Dermis blood vessel endothelial cell (primary cell): ENCODE results near the gene WARS2. TPM values are rescaled to one million over a fixed set of nuclear protein-coding genes. Genes with fewer than 3 reads are reported as not detected.

ENCODE experiments used
- DNase-seq: peaks from one replicate; pipeline ENCODE4 v3.0.0; 2010
- total RNA-seq: library from RNA; depleted of rRNA; stranded (reverse); fragments of >200 nt; gene quantifications from 2 replicates; pipeline ENCODE4 v1.2.3, GENCODE V29; 2014

The WARS2 gene
- total RNA-seq, 1 donor from 2014 or later = 14.6 TPM

DNA sequence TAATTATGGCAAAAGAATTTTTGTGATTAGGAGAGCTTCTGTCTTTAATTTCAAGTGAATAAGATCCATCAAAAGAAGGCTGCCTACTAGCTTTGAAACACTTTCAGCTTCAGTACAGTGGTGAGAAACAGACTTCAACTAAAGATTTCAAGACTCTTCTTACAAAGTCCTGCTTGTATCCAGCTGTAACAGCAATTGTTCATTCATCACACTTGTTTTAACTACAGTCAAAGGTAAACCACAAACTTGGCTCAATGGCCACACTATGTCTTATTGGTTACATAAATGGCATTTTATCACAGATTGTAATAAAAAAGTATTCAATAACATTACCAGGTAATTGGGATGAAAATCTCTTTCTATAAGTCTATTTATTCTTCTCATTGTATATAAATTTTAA lies 59.2 kb downstream of the WARS2 start:
- DNase-seq = no peak

DNA sequence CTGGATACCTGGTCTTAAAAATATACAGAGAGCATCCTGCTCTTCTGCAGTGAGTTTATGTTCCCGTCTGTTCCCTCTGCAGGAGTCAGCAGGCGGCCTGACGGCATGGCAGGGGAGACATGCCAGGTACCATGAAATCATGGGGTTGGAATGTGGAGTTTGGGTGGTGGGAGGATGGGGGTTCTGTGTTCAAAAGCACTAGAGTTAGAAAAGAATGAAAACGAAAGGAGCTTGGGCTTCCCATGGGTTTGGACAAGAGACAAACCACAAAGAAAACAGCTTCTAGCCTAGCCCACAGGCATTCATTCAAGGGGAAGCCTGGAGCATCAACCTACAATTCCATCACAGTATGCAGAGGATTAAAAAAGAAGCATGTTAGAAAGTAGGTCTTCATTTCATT lies 59.9 kb downstream of the WARS2 start:
- no peak for DNase-seq

DNA sequence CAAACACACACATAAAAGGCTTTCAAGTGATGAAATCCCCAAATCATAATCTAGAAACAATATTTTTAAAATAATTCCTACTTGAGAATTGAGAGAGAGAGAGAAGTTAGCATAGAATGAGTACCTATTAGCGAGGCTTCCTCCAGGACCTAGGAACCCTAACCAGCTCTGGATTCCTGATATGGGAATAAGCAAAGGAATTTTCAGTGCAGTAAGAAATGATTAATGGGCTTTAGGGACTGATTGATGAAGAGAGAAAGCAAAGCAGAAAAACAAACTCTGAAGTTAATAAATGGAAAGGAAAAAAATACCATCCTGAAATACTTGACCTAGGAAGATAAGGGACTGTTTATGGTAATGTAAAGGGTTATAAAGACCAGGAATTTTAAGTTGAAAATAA lies 60.6 kb downstream of the WARS2 start:
- DNase-seq = no peak

DNA sequence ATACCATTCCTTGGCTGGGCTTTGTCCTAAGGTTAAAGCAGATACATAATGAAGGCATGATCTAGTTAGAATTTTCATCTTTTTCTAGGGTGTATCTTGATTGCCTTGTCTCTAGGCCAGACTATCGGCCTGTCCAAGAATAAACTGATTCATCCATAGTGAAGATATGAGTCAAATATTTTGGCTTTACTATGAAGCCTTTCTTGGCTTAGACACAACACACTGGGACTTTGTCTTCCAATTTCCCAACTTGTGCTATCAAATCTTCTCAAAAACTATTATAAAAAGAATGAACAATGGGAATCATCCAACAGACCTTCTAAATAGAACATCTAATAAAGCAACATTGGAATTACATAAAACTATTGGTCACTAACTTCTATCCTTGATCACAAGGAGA lies 64.8 kb downstream of the WARS2 start:
- no peak for DNase-seq

DNA sequence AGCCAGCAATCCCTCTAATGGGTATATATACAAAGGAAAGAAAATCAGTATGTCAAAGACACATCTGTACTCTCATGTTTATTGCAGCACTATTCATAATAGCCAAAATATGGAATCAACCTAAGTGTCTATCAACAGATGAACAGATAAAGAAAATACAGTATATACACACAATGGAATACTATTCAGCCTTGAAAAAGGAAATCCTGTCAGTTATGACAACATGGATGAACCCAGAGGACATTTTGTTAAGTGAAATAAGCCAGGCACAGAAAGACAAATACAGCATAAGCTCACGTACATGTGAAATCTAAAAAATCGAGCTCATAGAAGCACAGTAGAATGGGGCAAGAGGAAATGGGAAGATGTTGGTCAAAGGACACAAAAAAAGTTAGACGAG lies 69.1 kb downstream of the WARS2 start:
- DNase-seq = no peak

DNA sequence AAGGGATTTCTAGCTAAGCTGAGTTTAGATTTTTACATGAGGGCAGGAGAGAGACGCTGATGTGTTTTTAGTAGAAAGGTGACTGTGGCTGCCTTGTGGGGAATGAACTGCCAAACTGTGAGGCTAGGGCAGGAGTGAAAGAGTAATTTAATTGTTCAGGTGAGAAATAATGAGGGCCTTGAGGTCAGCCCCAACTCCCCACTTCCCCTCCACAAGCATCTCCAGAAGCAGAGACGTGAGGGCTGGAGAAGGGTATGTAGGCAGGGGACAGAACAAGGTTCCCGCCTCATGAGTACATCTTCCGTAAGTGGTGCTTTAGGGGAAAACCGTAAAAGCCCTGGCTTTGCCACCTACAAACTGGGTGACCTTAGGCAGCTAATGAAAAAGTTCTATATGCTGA lies 70.8 kb downstream of the WARS2 start:
- no peak for DNase-seq

DNA sequence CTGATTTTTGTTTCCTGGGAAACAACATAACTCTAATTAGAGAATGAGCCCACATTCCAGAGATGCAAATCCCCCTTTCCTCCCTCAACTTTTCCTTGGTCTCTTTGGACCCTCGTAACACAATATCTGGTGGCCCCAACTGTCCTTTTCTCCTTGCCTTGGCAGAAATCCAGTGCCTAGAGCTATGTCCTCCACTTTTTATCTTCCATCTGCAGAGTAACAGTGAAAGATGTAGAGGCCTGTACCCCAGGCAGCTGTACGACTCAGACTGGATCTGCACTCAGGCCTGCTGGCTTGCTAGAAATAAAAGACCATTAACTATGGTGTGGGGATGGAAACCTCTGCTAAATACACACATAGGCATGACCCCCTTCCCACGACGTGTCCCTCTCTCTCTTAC lies 72.0 kb downstream of the WARS2 start:
- no peak for DNase-seq

DNA sequence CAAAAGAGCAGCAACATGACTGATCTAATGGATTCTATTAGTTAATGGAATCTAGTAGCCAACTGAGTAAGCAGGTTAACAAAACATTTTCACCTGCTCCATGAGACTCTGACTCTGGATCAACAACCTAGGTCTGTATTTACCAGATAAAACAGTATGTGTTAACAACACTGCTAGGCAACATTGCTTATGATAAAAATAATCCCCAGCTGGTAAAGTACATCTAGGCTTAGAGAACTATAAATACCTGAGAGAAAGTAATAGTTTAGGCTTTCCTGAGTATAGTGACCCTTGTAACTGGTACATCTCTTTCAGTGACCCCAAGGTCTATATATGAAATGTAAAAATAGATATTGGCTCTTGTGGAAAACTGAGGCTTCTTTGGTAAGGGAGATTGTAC lies 78.8 kb downstream of the WARS2 start:
- DNase-seq = no peak

DNA sequence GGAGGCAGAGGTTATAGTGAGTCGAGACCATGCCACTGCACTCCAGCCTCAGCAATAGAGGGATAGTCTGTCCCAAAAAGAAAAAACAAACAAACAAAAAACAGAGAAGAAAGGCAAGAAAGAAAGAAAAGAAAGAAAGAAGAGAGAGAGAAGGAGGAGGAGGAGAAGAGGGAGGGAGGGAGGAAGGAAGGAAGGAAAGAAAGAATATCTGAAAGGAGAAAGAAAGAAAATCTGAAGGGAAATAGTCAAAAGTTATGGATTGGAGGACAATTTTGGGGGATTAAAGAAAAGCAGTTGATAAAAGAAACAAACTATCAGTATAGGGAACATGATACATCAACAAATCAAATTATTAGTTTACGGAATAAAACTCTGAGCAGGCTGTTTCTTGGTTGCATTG lies 84.9 kb downstream of the WARS2 start:
- no peak for DNase-seq

DNA sequence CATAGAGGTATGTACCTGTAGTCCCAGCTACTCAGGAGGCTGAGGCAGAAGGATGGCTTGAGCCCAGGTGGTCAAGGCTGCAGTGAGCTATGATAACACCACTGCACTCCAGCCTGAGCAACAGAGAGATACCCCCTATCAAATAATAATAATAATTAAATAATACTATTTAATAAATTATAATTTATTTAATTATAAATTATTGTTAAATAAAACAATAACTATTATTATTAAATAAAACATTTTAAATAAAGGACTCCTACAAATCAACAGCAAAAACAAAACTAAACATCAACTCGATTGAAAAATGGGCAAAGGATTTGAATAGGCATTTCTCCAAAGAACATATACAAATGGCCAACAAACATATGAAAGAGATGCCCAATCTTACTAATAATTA lies 86.5 kb downstream of the WARS2 start:
- DNase-seq = no peak

DNA sequence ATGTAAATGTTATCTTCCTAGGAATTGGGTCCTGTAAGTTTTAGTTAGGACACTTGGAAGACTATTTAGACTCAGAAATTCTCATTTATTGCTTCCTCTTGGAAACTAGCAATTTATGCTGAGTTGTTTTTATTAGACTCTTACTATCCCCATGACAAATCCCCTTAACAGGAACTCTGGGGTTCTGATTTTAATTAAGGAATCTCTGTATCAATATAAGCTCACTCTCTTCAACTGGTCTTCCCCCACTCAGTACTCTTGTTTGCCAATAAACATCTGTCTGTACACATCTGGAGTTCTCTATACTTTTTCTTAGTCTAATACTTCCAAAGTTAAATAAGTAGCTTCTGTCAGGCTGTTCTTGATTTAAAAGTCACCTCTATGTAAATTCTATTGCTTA lies 88.2 kb downstream of the WARS2 start:
- no peak for DNase-seq

DNA sequence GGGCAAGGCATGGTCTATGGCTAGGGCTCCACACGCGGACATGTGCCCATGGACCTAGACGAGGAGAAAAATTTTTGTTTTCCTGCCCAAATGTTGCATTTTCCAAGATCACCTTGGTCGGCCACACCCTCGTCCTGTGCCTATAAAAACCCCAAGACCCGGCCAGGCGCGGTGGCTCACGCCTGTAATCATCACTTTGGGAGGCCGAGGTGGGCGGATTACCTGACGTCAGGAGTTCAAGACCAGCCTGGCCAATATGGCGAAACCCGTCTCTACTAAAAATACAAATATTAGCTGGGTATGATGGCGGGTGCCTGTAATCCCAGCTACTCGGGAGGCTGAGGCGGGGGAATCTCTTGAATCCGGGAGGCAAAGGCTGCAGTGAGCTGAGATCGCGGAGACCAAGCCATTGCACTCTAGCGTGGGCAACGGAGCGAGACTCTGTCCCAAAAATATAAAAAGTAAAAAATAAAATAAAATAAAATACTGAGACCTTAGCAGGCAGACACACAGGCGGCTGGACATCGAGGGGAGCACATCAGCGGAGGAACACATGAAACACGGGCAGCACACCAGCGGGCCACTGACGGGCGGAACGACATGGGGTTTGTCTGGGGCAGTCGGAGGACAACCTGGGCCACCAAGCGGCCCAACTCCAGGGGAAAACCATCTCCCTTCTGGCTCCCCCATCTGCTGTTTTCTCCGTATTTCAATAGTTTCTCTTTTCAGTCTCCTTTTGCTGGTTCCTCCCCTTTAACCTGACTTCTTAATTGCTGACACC lies 91.6 kb downstream of the WARS2 start:
- DNase-seq = no peak

DNA sequence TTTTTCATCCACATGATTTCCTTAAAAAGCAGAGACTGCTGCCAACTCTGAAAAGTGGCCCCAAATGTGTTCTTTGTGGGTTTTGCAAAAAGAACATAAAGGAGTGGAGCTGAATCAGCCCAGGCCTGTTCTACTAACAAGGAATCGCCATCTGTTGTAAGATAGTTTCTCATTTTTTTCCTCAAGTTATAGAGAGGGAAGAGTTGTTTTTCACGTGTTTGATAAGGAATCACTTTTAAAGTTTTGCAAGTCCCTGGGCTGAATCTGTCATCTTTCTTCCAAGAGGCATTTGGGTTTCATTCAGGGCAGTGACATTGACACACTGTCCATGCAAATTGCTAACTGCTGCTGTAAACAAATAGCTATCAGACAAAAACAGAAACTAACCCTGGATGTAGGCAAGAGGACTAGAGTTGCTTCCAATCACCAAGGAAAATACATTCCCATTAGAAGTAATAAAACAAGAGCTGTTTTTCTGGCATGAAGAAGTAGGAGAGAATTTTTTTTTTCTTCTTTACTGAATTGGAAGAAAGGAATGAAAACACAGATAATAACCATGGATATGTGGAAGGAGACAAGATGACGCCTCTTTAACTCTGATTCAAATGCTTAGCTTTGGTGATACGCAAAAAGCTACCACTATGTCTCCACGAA lies 93.5 kb downstream of the WARS2 start:
- no peak for DNase-seq

DNA sequence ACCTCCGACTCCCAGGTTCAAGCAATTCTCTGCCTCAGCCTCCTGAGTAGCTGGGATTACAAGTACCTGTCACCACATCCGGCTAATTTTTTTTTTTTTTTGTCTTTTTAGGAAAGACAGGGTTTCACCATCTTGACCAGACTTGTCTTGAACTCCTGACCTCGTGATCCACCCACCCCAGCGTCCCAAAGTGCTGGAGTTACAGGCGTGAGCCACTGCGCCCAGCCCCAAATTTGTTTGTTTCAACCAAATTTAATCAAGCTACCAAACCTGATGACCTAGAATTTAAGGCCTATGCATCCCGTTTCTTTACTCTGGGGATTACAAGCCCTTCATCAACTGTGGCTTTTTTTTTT lies 94.0 kb downstream of the WARS2 start:
- DNase-seq = no peak

DNA sequence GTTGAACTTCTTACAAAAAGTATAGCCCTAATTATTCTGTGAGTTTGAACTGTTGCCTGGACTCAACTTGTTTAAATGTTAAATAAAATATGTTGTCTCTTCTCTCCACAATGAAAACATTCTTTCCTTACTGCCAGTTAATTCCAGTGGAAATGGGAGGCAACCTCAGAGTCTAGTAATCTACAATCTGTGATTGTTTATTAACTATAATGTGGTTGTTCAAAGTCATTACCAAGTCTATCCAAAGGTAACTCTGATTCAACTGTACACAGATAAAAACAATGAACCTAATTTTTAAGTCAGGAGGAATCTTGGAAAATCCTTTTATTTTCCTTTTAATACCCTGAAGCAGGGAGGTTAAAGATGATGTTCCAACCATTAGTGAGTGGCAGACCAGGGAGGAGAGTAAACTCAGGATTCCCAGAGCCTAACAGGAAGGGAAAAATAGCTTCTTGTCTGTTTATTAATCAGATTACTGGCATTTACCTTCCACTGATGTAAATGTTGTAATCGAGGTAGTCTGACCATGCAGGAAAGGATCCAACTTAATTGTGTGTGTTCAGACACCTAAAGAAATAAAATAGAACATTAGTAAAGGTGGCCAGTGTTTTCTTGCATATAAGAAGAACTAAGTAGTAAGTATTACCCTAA lies 95.2 kb downstream of the WARS2 start:
- no peak for DNase-seq

DNA sequence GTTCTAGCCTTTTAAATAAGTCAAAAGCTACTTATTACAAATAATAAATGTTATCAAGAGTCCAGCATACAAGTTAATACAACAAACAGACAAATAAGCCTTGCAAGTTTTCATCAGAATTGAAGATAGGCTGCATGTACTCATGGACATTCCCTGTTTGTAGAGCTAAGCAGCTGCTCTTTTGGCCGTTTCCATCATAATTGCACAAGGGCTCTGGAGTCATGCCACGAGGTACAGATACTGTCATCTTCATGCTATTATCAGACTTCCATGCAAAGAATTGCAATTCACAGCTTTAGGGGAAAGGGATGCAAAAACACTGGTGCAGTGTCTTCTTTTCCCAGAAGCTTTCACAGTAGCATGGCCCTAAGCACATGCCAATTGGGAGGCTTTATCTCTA lies 99.5 kb downstream of the WARS2 start:
- DNase-seq = no peak

DNA sequence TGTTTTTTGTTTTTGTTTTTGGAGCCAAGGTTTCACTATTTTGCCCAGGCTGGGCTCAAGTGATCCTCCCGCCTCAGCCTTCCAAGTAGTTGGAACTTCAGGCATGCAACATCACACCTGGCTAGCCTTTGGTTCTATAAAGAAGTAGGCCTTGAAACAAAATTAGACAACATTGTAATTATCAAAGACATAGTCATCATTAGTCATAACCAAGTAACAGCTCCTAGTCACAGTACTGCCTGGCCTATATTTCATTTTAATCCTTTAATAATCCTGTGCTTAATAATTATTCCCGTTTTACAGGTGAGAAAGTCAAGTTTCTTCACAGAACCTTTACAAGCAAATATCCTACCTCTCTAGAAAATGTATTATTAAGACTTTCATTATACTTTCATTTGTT lies 100.0 kb downstream of the WARS2 start:
- DNase-seq = no peak

DNA sequence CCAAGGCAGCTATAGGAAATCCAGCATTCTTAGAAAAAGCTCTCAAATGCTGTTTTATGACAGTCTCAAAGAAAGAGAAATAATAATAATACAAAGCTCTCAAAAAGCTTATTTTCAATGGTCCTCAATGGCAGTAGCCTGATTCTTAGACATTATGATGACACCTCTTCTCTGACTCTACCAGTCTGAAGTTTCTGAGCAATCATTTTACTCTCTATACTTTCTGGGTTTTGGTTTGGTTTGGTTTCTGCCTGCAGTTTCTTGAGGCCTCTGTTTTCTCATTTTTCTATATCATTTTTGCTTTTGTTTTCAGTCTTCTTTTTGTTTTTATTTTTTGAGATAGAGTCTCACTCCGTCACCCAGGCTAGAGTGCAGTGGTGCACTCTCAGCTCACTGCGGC lies 102.1 kb downstream of the WARS2 start:
- DNase-seq = no peak

DNA sequence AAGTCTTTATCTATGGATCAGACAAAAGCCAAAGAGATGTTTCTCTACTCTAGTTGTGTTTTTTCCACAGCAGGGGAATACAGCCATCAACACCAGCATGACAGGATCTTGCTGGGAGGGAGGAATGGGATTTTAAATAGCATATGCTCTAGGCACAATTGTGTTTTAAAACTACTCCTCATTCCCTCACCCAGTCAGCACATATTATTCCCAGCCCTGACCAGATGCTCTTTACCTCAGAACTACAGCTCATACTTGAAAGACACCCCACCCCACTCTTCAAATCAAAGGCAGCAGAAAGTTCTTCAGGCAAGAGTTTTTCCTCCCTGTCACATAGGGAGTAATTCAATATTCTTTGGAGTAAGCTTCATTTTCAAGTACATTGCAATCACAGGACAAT lies 106.1 kb downstream of the WARS2 start:
- DNase-seq = no peak

DNA sequence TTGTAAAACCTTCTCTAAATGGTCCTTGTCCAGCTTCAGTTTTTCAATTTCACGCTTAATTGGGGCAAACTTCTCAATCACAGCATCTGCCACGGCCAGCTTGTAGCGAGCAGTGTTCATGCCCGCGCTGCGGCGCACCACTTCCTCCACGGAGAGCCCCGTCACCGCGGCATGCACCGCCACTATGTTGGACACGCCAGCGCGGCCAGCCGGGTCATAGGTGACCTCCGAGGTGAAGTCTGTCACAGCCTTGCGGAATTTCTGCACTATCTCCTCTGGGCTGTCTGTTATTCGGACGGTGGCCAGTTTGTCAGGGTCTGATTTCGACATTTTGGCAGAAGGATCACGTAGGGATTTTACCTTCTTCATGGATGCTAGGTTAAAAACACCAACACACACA lies 107.5 kb downstream of the WARS2 start:
- DNase-seq = no peak

DNA sequence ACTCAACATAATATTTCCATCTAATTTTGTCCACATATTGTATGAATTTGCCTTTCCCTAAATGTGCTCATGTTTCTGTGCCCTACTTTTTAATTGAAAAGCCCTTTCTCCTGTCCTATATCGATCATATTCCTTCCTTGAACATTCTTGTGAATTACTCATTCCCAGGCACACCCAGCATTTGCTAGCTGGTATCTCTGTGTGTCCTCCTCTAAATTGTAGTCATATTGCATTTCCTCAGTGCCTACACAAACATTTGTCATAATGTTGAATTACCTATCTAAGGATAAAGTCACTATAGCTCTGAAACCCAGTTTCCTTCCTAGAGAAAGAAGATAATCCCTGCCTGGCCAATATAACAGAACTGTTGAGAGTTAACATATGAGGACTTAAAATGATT lies 112.7 kb downstream of the WARS2 start:
- DNase-seq = no peak

DNA sequence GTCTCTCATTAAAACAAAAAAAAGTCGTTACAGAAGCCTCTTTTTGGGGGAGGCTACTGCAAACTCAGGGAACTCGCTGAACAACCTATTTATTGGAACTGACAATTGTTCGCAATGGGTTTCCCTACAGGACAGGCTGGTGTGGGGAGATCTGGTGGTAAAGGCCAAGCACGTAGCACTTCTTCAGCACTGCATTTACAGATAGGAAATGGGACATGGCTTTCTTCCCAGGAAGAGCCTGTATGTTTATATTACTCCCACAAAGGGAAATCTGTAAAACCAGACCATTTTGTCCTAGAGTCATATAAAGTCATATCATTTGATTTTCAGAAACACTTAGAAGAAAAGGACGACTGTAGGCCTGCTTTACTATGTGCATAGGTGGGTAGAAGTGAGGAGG lies 113.5 kb downstream of the WARS2 start:
- DNase-seq = no peak

DNA sequence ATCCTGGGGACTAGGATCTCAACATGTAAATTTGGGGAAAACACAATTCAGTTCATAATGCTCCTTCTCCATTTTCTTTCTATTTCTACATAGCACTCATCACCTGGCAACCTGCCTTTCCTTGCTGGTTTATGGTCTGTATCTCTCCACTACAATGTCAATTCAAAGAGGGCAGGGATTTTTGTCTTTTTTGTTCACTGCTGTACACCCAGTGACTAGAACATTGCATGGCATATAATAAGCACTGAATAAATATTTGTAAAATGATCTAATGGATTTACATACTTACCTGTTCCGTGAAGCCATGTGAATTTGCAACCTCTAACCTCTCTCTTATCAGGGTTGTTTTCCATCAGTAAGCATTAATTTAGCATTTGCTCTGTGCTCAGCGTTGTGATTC lies 124.9 kb downstream of the WARS2 start:
- DNase-seq = no peak

DNA sequence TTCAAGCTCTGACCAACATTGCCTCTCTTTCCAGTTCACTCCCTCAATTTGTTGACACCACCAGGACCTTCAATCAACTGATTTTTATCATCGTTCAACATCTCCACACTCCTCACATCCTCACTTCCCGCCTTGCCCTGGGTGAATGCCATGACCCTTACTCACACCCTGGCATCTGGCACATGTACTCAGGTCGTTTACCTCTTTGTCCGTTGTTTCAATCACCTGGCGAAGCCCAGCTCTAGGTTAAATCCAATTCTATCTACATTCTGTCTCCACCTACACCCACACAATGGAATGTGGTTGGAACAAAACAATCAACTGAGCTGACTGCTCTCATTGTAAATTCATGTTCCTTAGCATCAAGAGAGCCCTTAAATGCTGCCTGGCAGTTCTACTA lies 128.1 kb downstream of the WARS2 start:
- DNase-seq = no peak
